Eye (tissue), 1 donor: ENCODE measurements around the gene LRRTM4.

Experiments
- DNase-seq: peaks from one replicate; pipeline ENCODE4 v3.0.0-alpha.2; 2015

The LRRTM4 gene

GRCh38 chr2:77521931-77522470, at the start of gene LRRTM4:
Gene LRRTM4 (minus strand): TSS chr2:77522376.
- peak; percentile 86 for DNase-seq

- DNase-seq: no peak
These were observed 49.4 kb upstream of the LRRTM4 start for GRCh38 chr2:77571545-77571944.

GRCh38 chr2:77567723-77568122, 45.5 kb upstream of the LRRTM4 start:
- peak; percentile 71 for DNase-seq

- no peak for DNase-seq
These were observed 44.4 kb upstream of the LRRTM4 start for GRCh38 chr2:77566582-77566981.

- no peak for DNase-seq
These were observed 44.0 kb upstream of the LRRTM4 start for GRCh38 chr2:77566131-77566530.

GRCh38 chr2:77552956-77553355, 30.8 kb upstream of the LRRTM4 start:
- peak; percentile 59 for DNase-seq

GRCh38 chr2:77538031-77538430, 15.9 kb upstream of the LRRTM4 start:
- DNase-seq: no peak

GRCh38 chr2:77522888-77523287, 712 bp upstream of the LRRTM4 start:
- DNase-seq: no peak

GRCh38 chr2:77521548-77521891, 656 bp downstream of the LRRTM4 start:
- DNase-seq: peak; percentile 41

- DNase-seq: peak; percentile 64
These were observed 1.3 kb downstream of the LRRTM4 start for GRCh38 chr2:77520641-77521547.

GRCh38 chr2:77519888-77520506, 2.2 kb downstream of the LRRTM4 start:
- no peak for DNase-seq

GRCh38 chr2:77519164-77519887, 2.9 kb downstream of the LRRTM4 start:
- peak; percentile 4 for DNase-seq

- no peak for DNase-seq
These were observed 3.9 kb downstream of the LRRTM4 start for GRCh38 chr2:77518311-77518710.

GRCh38 chr2:77513191-77513590, 9.0 kb downstream of the LRRTM4 start:
- no peak for DNase-seq

GRCh38 chr2:77512507-77512906, 9.7 kb downstream of the LRRTM4 start:
- DNase-seq: no peak

GRCh38 chr2:77508511-77508910, 13.7 kb downstream of the LRRTM4 start:
- no peak for DNase-seq

- no peak for DNase-seq
These were observed 14.5 kb downstream of the LRRTM4 start for GRCh38 chr2:77507657-77508056.

- DNase-seq: no peak
These were observed 34.0 kb downstream of the LRRTM4 start for GRCh38 chr2:77488141-77488540.

GRCh38 chr2:77487074-77487803, 34.9 kb downstream of the LRRTM4 start:
- DNase-seq: no peak

- no peak for DNase-seq
These were observed 38.1 kb downstream of the LRRTM4 start for GRCh38 chr2:77484026-77484425.

- DNase-seq: no peak
These were observed 42.3 kb downstream of the LRRTM4 start for GRCh38 chr2:77479895-77480294.

GRCh38 chr2:77479395-77479794, 42.8 kb downstream of the LRRTM4 start:
- DNase-seq: no peak

GRCh38 chr2:77470096-77470495, 52.1 kb downstream of the LRRTM4 start:
- DNase-seq: no peak
